BE2C (cell line): Measurements from ENCODE around the gene BEND7.

ENCODE experiments used
- DNase-seq: peaks from one replicate; pipeline ENCODE4 v3.0.0-alpha.2; 2020
- H3K27me3 ChIP-seq: fragments of 250-450 bp; sonication (Bioruptor Pico); 2 replicates; pipeline ENCODE4 v1.5.1; 2020; ENCODE audit warnings: mild to moderate bottlenecking
- H3K36me3 ChIP-seq: fragments of 250-450 bp; sonication (Bioruptor Pico); 2 replicates; pipeline ENCODE4 v1.5.1; 2020; ENCODE audit warnings: mild to moderate bottlenecking
- H3K4me1 ChIP-seq: fragments of 250-450 bp; sonication (Bioruptor Pico); 2 replicates; pipeline ENCODE4 v1.5.1; 2020
- H3K4me3 ChIP-seq: 2 replicates; pipeline ENCODE4 v1.5.1; 2011; ENCODE audit warnings: low read depth, low read length
- H3K9me3 ChIP-seq: fragments of 250-450 bp; sonication (Bioruptor Pico); 2 replicates; pipeline ENCODE4 v1.5.1; 2020
- CTCF ChIP-seq: IDR thresholded peaks from 2 replicates; pipeline ENCODE4 v1.5.1; 2012; ENCODE audit warnings: mild to moderate bottlenecking, low read depth, low read length

Gene BEND7

GRCh38 chr10:13563481-13564445 is 34.9 kb upstream of the BEND7 start:
- H3K4me1 ChIP-seq: no peaks in the 10 kb centered on the region
- no peak overlapping the region for H3K4me3 ChIP-seq
- H3K36me3 ChIP-seq: no peaks in the 10 kb centered on the region
- H3K9me3 ChIP-seq: no peaks in the 10 kb centered on the region
- TF ChIP-seq CTCF: no peak
- no peaks in the 10 kb centered on the region for H3K27me3 ChIP-seq
- DNase-seq: no peak

- Histone ChIP-seq H3K4me3 (no peak overlapping the region), H3K36me3 (no peaks in the 10 kb centered on the region), H3K9me3 (no peaks in the 10 kb centered on the region), H3K27me3 (no peaks in the 10 kb centered on the region), H3K4me1 (no peaks in the 10 kb centered on the region)
- no peak for TF ChIP-seq CTCF
- no peak for DNase-seq
These were observed 31.8 kb upstream of the BEND7 start for GRCh38 chr10:13560597-13560996.

- Histone ChIP-seq H3K36me3 (no peaks in the 10 kb centered on the region), H3K4me3 (no peak overlapping the region), H3K9me3 (no peaks in the 10 kb centered on the region), H3K4me1 (no peaks in the 10 kb centered on the region), H3K27me3 (no peaks in the 10 kb centered on the region)
- no peak for DNase-seq
- no peak for TF ChIP-seq CTCF
These were observed 30.4 kb upstream of the BEND7 start for GRCh38 chr10:13559124-13559700.

GRCh38 chr10:13555884-13556510 is 27.2 kb upstream of the BEND7 start:
- TF ChIP-seq CTCF: no peak
- Histone ChIP-seq H3K27me3 (peaks cover 2% of the 10 kb centered on the region; the same call in 1 of the 2 replicates), H3K4me3 (no peak overlapping the region), H3K4me1 (no peaks in the 10 kb centered on the region), H3K36me3 (no peaks in the 10 kb centered on the region), H3K9me3 (no peaks in the 10 kb centered on the region)
- no peak for DNase-seq

GRCh38 chr10:13550802-13551201 is 22.0 kb upstream of the BEND7 start:
- Histone ChIP-seq H3K4me1 (no peaks in the 10 kb centered on the region), H3K27me3 (peaks cover 2% of the 10 kb centered on the region; the same call in 1 of the 2 replicates), H3K36me3 (no peaks in the 10 kb centered on the region), H3K4me3 (no peak overlapping the region), H3K9me3 (no peaks in the 10 kb centered on the region)
- DNase-seq: no peak
- no peak for TF ChIP-seq CTCF
